B cell (primary cell): ENCODE data around the gene ADAP1.

Source experiments
- EZH2 ChIP-seq: IDR thresholded peaks from 2 replicates; pipeline ENCODE4 v1.6.1; 2012; ENCODE audit warnings: borderline replicate concordance, low read depth, mild to moderate bottlenecking, moderate library complexity, low read length; ENCODE audit not compliant: insufficient read depth, poor library complexity, severe bottlenecking
- TF ChIP-seq, protein P1 (sequence below): fragments of 200-600 bp; IDR thresholded peaks from one replicate; pipeline ENCODE4 v1.8.0; 2022; ENCODE audit warnings: antibody characterized with exemption, mild to moderate bottlenecking

DNA sequence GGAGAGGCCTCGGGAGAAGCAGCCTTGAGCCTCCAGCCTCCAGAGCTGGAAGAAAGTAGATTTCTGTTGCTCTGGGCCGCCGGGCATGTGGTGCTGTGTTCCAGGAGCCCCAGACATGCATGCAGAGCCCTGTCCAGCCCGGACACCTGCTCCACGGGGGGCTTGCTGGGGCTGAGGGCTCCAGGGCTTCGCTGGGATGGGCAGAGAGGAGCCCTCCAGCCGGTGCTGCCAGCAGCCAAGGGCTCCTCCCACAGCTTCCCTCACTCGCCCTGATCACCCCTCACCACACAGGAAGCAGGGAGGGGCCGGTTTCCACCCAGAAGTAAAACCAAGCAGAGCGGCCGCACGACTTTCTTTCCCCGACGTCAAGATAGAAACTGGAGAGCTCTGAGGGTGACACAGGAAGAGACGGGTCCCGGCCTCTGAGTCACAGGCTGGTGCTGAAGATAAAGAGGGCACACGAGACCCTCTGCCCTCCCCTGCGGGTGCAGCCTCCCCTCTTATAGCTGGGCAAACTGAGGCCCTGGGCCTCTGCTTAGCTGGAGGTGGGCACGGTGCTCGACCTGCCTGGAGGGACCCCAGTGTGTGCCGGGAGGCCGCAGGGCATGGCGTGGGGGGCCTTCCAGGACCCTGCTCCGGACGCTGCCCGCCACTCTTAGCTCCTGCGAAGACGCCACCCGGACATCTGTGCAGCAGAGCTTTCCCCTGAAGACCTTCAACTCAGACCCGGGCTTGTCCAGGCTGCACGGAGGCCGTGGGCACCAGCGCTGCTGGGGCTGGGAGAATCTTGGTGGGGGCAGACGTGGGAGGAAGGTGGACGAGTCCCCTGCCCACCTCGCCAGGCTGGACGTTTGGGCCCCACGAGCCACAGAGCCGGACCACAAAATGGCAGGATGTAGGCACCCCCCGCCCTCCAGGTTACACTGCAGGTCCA lies 31.1 kb downstream of the ADAP1 start:
- TF ChIP-seq, protein P1, sequence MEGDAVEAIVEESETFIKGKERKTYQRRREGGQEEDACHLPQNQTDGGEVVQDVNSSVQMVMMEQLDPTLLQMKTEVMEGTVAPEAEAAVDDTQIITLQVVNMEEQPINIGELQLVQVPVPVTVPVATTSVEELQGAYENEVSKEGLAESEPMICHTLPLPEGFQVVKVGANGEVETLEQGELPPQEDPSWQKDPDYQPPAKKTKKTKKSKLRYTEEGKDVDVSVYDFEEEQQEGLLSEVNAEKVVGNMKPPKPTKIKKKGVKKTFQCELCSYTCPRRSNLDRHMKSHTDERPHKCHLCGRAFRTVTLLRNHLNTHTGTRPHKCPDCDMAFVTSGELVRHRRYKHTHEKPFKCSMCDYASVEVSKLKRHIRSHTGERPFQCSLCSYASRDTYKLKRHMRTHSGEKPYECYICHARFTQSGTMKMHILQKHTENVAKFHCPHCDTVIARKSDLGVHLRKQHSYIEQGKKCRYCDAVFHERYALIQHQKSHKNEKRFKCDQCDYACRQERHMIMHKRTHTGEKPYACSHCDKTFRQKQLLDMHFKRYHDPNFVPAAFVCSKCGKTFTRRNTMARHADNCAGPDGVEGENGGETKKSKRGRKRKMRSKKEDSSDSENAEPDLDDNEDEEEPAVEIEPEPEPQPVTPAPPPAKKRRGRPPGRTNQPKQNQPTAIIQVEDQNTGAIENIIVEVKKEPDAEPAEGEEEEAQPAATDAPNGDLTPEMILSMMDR: no peak
- no peak for TF ChIP-seq EZH2
